Keratinocyte (primary cell): ENCODE measurements around the gene DYNC1I1. TPM values are rescaled to one million over a fixed set of nuclear protein-coding genes. Genes with fewer than 3 reads are reported as not detected.
A peak's percentile ranks its signal among the peaks of the same experiment; 100 is the strongest.

Source experiments
- DNase-seq: peaks from one replicate; pipeline ENCODE4 v3.0.0-alpha.2; 2011; ENCODE audit warnings: low read depth, missing footprints, low spot score
- FAIRE-seq: peaks from 2 replicates; lab custom pipeline; 2011; peaks lifted over from hg19 to GRCh38; lab: Jason Lieb, UNC
- H2AFZ ChIP-seq: 2 replicates; pipeline ENCODE4 v1.6.0; 2012; ENCODE audit warnings: low read length, control low read depth, inconsistent platforms; ENCODE audit not compliant: control insufficient read depth
- H3K27ac ChIP-seq: 2 replicates; pipeline ENCODE4 v1.5.1; 2011; ENCODE audit warnings: low read length; ENCODE audit not compliant: control insufficient read depth, insufficient read depth
- H3K27me3 ChIP-seq: 3 replicates; pipeline ENCODE4 v1.6.0; 2011; ENCODE audit warnings: low read length; ENCODE audit not compliant: control insufficient read depth, insufficient read depth; ENCODE audit errors: extremely low read depth
- H3K36me3 ChIP-seq, 2 experiments: 2 replicates in 1 of 2; 3 replicates in 1 of 2; pipeline ENCODE4 v1.5.1; 2011; ENCODE audit warnings: low read length in 2 of 2, mild to moderate bottlenecking in 1 of 2; ENCODE audit not compliant: control insufficient read depth in 2 of 2, insufficient read depth in 2 of 2; ENCODE audit errors: extremely low read depth in 1 of 2
- H3K4me1 ChIP-seq: 3 replicates; pipeline ENCODE4 v1.5.1; 2011; ENCODE audit warnings: low read length; ENCODE audit not compliant: control insufficient read depth, insufficient read depth; ENCODE audit errors: extremely low read depth
- H3K4me2 ChIP-seq: 3 replicates; pipeline ENCODE4 v1.6.0; 2011; ENCODE audit warnings: low read depth, low read length; ENCODE audit not compliant: control insufficient read depth, insufficient read depth; ENCODE audit errors: extremely low read depth
- H3K4me3 ChIP-seq, 3 experiments: fragments of 200-600 bp in 1 of 3; sonication (generic) in 1 of 3; 2 replicates in 2 of 3; 3 replicates in 1 of 3; pipeline ENCODE4 v1.5.1; 2011 to 2016; ENCODE audit warnings: low read length in 3 of 3, mild to moderate bottlenecking in 3 of 3, control low read depth in 2 of 3, inconsistent platforms in 1 of 3, low read depth in 1 of 3, mixed read lengths in 1 of 3, mixed run types in 1 of 3, moderate library complexity in 1 of 3; ENCODE audit not compliant: control insufficient read depth in 2 of 3, insufficient read depth in 2 of 3; ENCODE audit errors: extremely low read depth in 1 of 3
- H3K79me2 ChIP-seq: 2 replicates; pipeline ENCODE4 v1.6.0; 2012; ENCODE audit warnings: low read length; ENCODE audit not compliant: control insufficient read depth, insufficient read depth
- H3K9ac ChIP-seq: 3 replicates; pipeline ENCODE4 v1.6.0; 2011; ENCODE audit warnings: low read length; ENCODE audit not compliant: control insufficient read depth, insufficient read depth; ENCODE audit errors: extremely low read depth
- H3K9me1 ChIP-seq: 3 replicates; pipeline ENCODE4 v1.6.0; 2011; ENCODE audit warnings: low read length; ENCODE audit not compliant: control insufficient read depth, insufficient read depth; ENCODE audit errors: extremely low read depth
- H3K9me3 ChIP-seq: 2 replicates; pipeline ENCODE4 v1.5.1; 2012; ENCODE audit warnings: low read depth, low read length; ENCODE audit not compliant: control insufficient read depth
- H4K20me1 ChIP-seq: 3 replicates; pipeline ENCODE4 v1.6.0; 2011; ENCODE audit warnings: low read length; ENCODE audit not compliant: control insufficient read depth, insufficient read depth; ENCODE audit errors: extremely low read depth
- CTCF ChIP-seq, 3 experiments: IDR thresholded peaks in 1 of 3; conservative IDR thresholded peaks in 1 of 3; optimal IDR thresholded peaks in 1 of 3; 2 replicates in 2 of 3; 3 replicates in 1 of 3; pipeline versions ENCODE3 to v1.5.1; 2011; ENCODE audit warnings: low read length in 3 of 3, mild to moderate bottlenecking in 3 of 3, moderate library complexity in 2 of 3, control low read depth in 1 of 3, inconsistent platforms in 1 of 3; ENCODE audit not compliant: insufficient read depth in 2 of 3; ENCODE audit errors: extremely low read depth in 1 of 3
- EZH2 ChIP-seq: IDR thresholded peaks from one replicate; pipeline ENCODE4 v1.6.1; 2012; ENCODE audit warnings: inconsistent platforms, mild to moderate bottlenecking, low read length, moderate library complexity
- dilution Hi-C: fragments of 300-500 bp; cut with MboI; formaldehyde crosslinking; loops from one replicate; pipeline ENCODE4 v1.7.0; 2020; ENCODE audit warnings: low sequenced_read_pairs; ENCODE audit not compliant: extremely low pct_ligation_motif_present
- polyA minus RNA-seq, 3 experiments: library from RNA; depleted of rRNA, polyadenylated mRNA; stranded (reverse); fragments of >200 nt; gene quantifications; 1 replicate in 1 of 3; 2 replicates in 1 of 3; 3 replicates in 1 of 3; pipeline ENCODE4 v1.2.3, GENCODE V29; 2011
- polyA plus RNA-seq, 5 experiments: library from polyadenylated mRNA; depleted of rRNA in 3 of 5; stranded (reverse) in 3 of 5; stranded (forward) in 1 of 5; unstranded in 1 of 5; fragments of >200 nt; gene quantifications; 1 replicate in 1 of 5; 2 replicates in 3 of 5; 3 replicates in 1 of 5; pipeline versions ENCODE4 v1.2.1 to v1.2.3, GENCODE V29; 2011 to 2012; ENCODE audit warnings: missing spikeins in 2 of 5, low read depth in 1 of 5, low replicate concordance in 1 of 5

Gene DYNC1I1
- polyA plus RNA-seq (0.10 to 0.46 TPM (median 0.43 TPM) in 3 replicates), polyA minus RNA-seq (0.10 to 0.59 TPM in 2 of 3 replicates, not detected in the other)
- 1.4 TPM for polyA plus RNA-seq (2011; ENCODE audit: low read depth)
- 0.45 TPM in 2 replicates for polyA plus RNA-seq (2011; cell fraction: cytosol; rRNA removed)
- 0.38 and 1.2 TPM in 2 replicates for polyA plus RNA-seq (2011; cell fraction: nucleus; rRNA removed)
- 0.18 and 0.21 TPM in 2 replicates for polyA plus RNA-seq (2012; ENCODE audit: low replicate concordance)
- polyA minus RNA-seq (2011; cell fraction: cytosol; rRNA and poly(A)+ RNA removed): not detected
- 1.2 TPM in 1 of 2 replicates, not detected in the other for polyA minus RNA-seq (2011; cell fraction: nucleus; rRNA and poly(A)+ RNA removed)

GRCh38 chr7:95772298-95772770 is at the start of gene DYNC1I1:
Gene DYNC1I1 (plus strand): TSS chr7:95772554. CDS start chr7:95804730, 32,176 bp downstream.
- peaks cover 8% of the 10 kb centered on the region for H3K27me3 ChIP-seq
- no peaks in the 10 kb centered on the region for H4K20me1 ChIP-seq
- dilution Hi-C loops: no loop called here
- H3K9ac ChIP-seq: no peak within 1 kb of the TSS
- H3K9me3 ChIP-seq: no peaks in the 10 kb centered on the region
- DNase-seq (no peak), FAIRE-seq (no peak)
- TF ChIP-seq CTCF (optimal IDR thresholded peaks at IDR 0.05 in 1 of 3, IDR thresholded peaks at IDR 0.05 in 1 of 3, conservative IDR thresholded peaks at IDR 0.05 in 1 of 3; ENCODE audit: extremely low read depth in 1 of 3, insufficient read depth in 2 of 3, low read length in 3 of 3) (no peak), EZH2 (no peak)
- no peaks in the 10 kb centered on the region for H3K9me1 ChIP-seq
- no peaks in the 10 kb centered on the region for H3K79me2 ChIP-seq
- H3K4me2 ChIP-seq: peak within 1 kb of the TSS; percentile 75
- peak within 1 kb of the TSS; percentile 44 to 60 (median 56) for H3K4me3 ChIP-seq
- H2AFZ ChIP-seq: peak within 1 kb of the TSS; percentile 65
- peaks cover 6% of the 10 kb centered on the region for H3K4me1 ChIP-seq
- H3K27ac ChIP-seq: no peak within 1 kb of the TSS
- no peaks in the 10 kb centered on the region for H3K36me3 ChIP-seq

GRCh38 chr7:95723583-95724180 is 48.7 kb upstream of the DYNC1I1 start:
- peak; percentile 33 to 64 (median 35) for TF ChIP-seq CTCF (optimal IDR thresholded peaks at IDR 0.05 in 1 of 3, IDR thresholded peaks at IDR 0.05 in 1 of 3, conservative IDR thresholded peaks at IDR 0.05 in 1 of 3; ENCODE audit: extremely low read depth in 1 of 3, insufficient read depth in 2 of 3, low read length in 3 of 3)
- TF ChIP-seq EZH2: no peak
- no peak for DNase-seq

More at GRCh38 chr7:95723583-95724180, 48.7 kb upstream of the DYNC1I1 start:
- Histone ChIP-seq H3K4me2 (no peak overlapping the region), H3K27me3 (no peaks in the 10 kb centered on the region), H2AFZ (no peak overlapping the region), H4K20me1 (no peaks in the 10 kb centered on the region), H3K27ac (no peak overlapping the region), H3K4me1 (no peaks in the 10 kb centered on the region), H3K9me3 (no peaks in the 10 kb centered on the region), H3K79me2 (no peaks in the 10 kb centered on the region), H3K4me3 (no peak overlapping the region), H3K36me3 (no peaks in the 10 kb centered on the region), H3K9me1 (no peaks in the 10 kb centered on the region), H3K9ac (no peak overlapping the region)
- dilution Hi-C loops: no loop called here
- FAIRE-seq: no peak
